H9 (cell line): Measurements from ENCODE around the gene OR6B2. TPM values are rescaled to one million over a fixed set of nuclear protein-coding genes. Genes with fewer than 3 reads are reported as not detected.

Experiments
- DNase-seq: peaks from one replicate; pipeline ENCODE4 v3.0.0-alpha.2; 2017
- H2AFZ ChIP-seq: one replicate; pipeline ENCODE4 v1.6.1; 2013; ENCODE audit warnings: mild to moderate bottlenecking, low read length, control low read depth, moderate library complexity
- H2AK5ac ChIP-seq: 2 replicates; pipeline ENCODE4 v1.6.1; 2013; ENCODE audit warnings: low read length, control low read depth, mixed read lengths; ENCODE audit not compliant: insufficient read length
- H2BK120ac ChIP-seq: one replicate; pipeline ENCODE4 v1.6.1; 2013; ENCODE audit warnings: low read depth, mild to moderate bottlenecking, low read length, control low read depth, inconsistent platforms; ENCODE audit not compliant: poor library complexity, severe bottlenecking
- H2BK12ac ChIP-seq: 2 replicates; pipeline ENCODE4 v1.6.1; 2013; ENCODE audit warnings: low read length, control low read depth, mixed read lengths, low read depth; ENCODE audit not compliant: insufficient read length
- H2BK15ac ChIP-seq: 2 replicates; pipeline ENCODE4 v1.6.1; 2013; ENCODE audit warnings: low read depth, low read length, control low read depth
- H2BK20ac ChIP-seq: one replicate; pipeline ENCODE4 v1.6.1; 2013; ENCODE audit warnings: low read depth, mild to moderate bottlenecking, low read length, control low read depth, inconsistent platforms; ENCODE audit not compliant: poor library complexity, severe bottlenecking
- H2BK5ac ChIP-seq: 2 replicates; pipeline ENCODE4 v1.6.1; 2013; ENCODE audit warnings: low read length, control low read depth, mixed read lengths; ENCODE audit not compliant: insufficient read length
- H3K14ac ChIP-seq: 2 replicates; pipeline ENCODE4 v1.6.1; 2013; ENCODE audit warnings: low read length, control low read depth; ENCODE audit not compliant: insufficient read depth
- H3K18ac ChIP-seq: 2 replicates; pipeline ENCODE4 v1.6.1; 2013; ENCODE audit warnings: low read depth, mild to moderate bottlenecking, mixed read lengths, low read length, control low read depth; ENCODE audit not compliant: insufficient read length
- H3K23ac ChIP-seq: 2 replicates; pipeline ENCODE4 v1.6.1; 2013; ENCODE audit warnings: low read length, control low read depth, mixed read lengths, low read depth; ENCODE audit not compliant: insufficient read length
- H3K23me2 ChIP-seq: 2 replicates; pipeline ENCODE4 v1.6.1; 2013; ENCODE audit warnings: low read depth, mild to moderate bottlenecking, mixed read lengths, low read length, control low read depth; ENCODE audit not compliant: insufficient read length, poor library complexity, severe bottlenecking
- H3K27ac ChIP-seq: 2 replicates; pipeline ENCODE4 v1.5.1; 2013; ENCODE audit warnings: low read length, control low read depth, mixed read lengths, low read depth; ENCODE audit not compliant: insufficient read length
- H3K27me3 ChIP-seq: 2 replicates; pipeline ENCODE4 v1.6.1; 2013; ENCODE audit warnings: low read length, control low read depth, inconsistent platforms; ENCODE audit not compliant: insufficient read depth
- H3K4ac ChIP-seq: 2 replicates; pipeline ENCODE4 v1.6.1; 2013; ENCODE audit warnings: low read depth, mild to moderate bottlenecking, control low read depth, inconsistent platforms, low read length, moderate library complexity
- H3K4me1 ChIP-seq: 2 replicates; pipeline ENCODE4 v1.6.1; 2013; ENCODE audit warnings: low read length, control low read depth, inconsistent platforms; ENCODE audit not compliant: insufficient read depth
- H3K4me2 ChIP-seq: 2 replicates; pipeline ENCODE4 v1.6.1; 2013; ENCODE audit warnings: low read length, control low read depth, mixed read lengths; ENCODE audit not compliant: insufficient read length, insufficient read depth
- H3K56ac ChIP-seq: 2 replicates; pipeline ENCODE4 v1.6.1; 2013; ENCODE audit warnings: low read depth, mild to moderate bottlenecking, mixed read lengths, low read length, control low read depth; ENCODE audit not compliant: insufficient read length
- H3K79me1 ChIP-seq: 2 replicates; pipeline ENCODE4 v1.6.1; 2013; ENCODE audit warnings: low read depth, mild to moderate bottlenecking, moderate library complexity, low read length, control low read depth, inconsistent platforms; ENCODE audit not compliant: insufficient read depth, poor library complexity, severe bottlenecking
- H3K79me2 ChIP-seq: 2 replicates; pipeline ENCODE4 v1.6.1; 2013; ENCODE audit warnings: low read length, control low read depth, inconsistent platforms; ENCODE audit not compliant: insufficient read depth
- H3K9ac ChIP-seq: 2 replicates; pipeline ENCODE4 v1.6.1; 2013; ENCODE audit warnings: low read length, control low read depth, mixed read lengths; ENCODE audit not compliant: insufficient read length; ENCODE audit errors: extremely low read depth
- H3K9me3 ChIP-seq: one replicate; pipeline ENCODE4 v1.6.1; 2013; ENCODE audit warnings: low read depth, low read length, inconsistent platforms; ENCODE audit not compliant: control insufficient read depth
- H3T11ph ChIP-seq: one replicate; pipeline ENCODE4 v1.6.1; 2013; ENCODE audit warnings: mild to moderate bottlenecking, low read length, control low read depth, inconsistent platforms
- H4K20me1 ChIP-seq: one replicate; pipeline ENCODE4 v1.6.1; 2013; ENCODE audit not compliant: control insufficient read depth, insufficient read length, insufficient read depth
- H4K5ac ChIP-seq: 2 replicates; pipeline ENCODE4 v1.6.1; 2013; ENCODE audit warnings: low read depth, mild to moderate bottlenecking, mixed read lengths, low read length, control low read depth; ENCODE audit not compliant: insufficient read length
- H4K8ac ChIP-seq: replicated peaks from 2 replicates; pipeline ENCODE4 v1.6.1; 2013; ENCODE audit warnings: low read length, control low read depth, mixed read lengths, low read depth; ENCODE audit not compliant: insufficient read length
- H4K91ac ChIP-seq: 2 replicates; pipeline ENCODE4 v1.6.1; 2013; ENCODE audit warnings: low read depth, mild to moderate bottlenecking, moderate library complexity, mixed read lengths, low read length, control low read depth; ENCODE audit not compliant: insufficient read length
- H3K27ac Mint-ChIP-seq, 3 experiments: 2 replicates in 2 of 3; 3 replicates in 1 of 3; pipeline ENCODE4 v1.8.0; 2020 to 2021; ENCODE audit warnings: mixed read lengths in 3 of 3, mild to moderate bottlenecking in 1 of 3, moderate library complexity in 1 of 3
- H3K27me3 Mint-ChIP-seq: 2 replicates; pipeline ENCODE4 v1.8.0; 2021; ENCODE audit warnings: low read depth, mild to moderate bottlenecking, moderate library complexity, mixed read lengths
- H3K36me3 Mint-ChIP-seq, 3 experiments: 2 replicates in 2 of 3; 3 replicates in 1 of 3; pipeline ENCODE4 v1.8.0; 2020 to 2021; ENCODE audit warnings: low read depth in 3 of 3, mixed read lengths in 3 of 3; ENCODE audit not compliant: insufficient read depth in 1 of 3
- H3K4me1 Mint-ChIP-seq, 2 experiments: 2 replicates each; pipeline ENCODE4 v1.8.0; 2020; ENCODE audit warnings: mixed read lengths in 2 of 2
- H3K4me3 Mint-ChIP-seq, 2 experiments: 2 replicates in 1 of 2; 3 replicates in 1 of 2; pipeline ENCODE4 v1.8.0; 2020 to 2021; ENCODE audit warnings: mild to moderate bottlenecking in 2 of 2, mixed read lengths in 2 of 2, moderate library complexity in 1 of 2
- H3K9me3 Mint-ChIP-seq, 2 experiments: 2 replicates in 1 of 2; 3 replicates in 1 of 2; pipeline ENCODE4 v1.8.0; 2020; ENCODE audit warnings: mild to moderate bottlenecking in 2 of 2, mixed read lengths in 2 of 2, moderate library complexity in 1 of 2
- CTCF ChIP-seq: fragments of 200-600 bp; sonication (generic); conservative IDR thresholded peaks from 3 replicates; pipeline ENCODE4 v1.8.0; 2021; ENCODE audit warnings: antibody characterized with exemption, mild to moderate bottlenecking
- WGBS: extraction: QIAGEN DNeasy Blood & Tissue Kit; methylation state at CpG from one replicate; pipeline ENCODE4 v1.1.7; 2013; ENCODE audit warnings: missing lambda C conversion rate, low lambda C conversion rate, mixed read lengths; ENCODE audit not compliant: insufficient read length; ENCODE audit errors: extremely low coverage; 5-methylcytosine and 5-hydroxymethylcytosine counted together
- total RNA-seq: library from RNA; stranded (reverse); gene quantifications from 2 replicates; pipeline ENCODE4 v1.2.1, GENCODE V29; 2021

Gene OR6B2
- total RNA-seq, 1 experiment from 2014 or later = not detected

DNA sequence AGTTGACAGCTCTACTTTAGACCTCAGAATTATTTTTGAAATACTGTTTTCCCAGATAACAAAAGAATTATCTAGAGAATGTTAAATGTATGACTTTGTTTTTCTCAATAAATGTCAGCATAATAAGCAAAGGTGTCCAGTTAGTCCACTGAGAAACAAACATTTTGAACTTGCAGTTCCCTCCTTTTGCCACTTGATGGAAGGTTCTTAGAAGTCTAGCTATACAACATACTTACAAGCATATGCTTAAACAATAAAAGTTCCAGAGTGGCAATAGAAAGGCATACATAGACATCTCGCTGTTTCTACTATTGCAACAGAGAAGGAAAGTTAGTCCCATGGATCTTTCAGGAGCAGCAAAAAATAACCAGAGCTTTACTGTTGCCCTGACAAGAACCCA is 16.9 kb downstream of the OR6B2 start:
- Histone ChIP-seq H3K56ac (no peak overlapping the region), H3K9ac (no peak overlapping the region), H3K79me2 (no peaks in the 10 kb centered on the region), H2BK15ac (no peak overlapping the region), H2BK20ac (no peak overlapping the region), H3K4ac (no peak overlapping the region), H4K5ac (no peak overlapping the region), H3K14ac (no peak overlapping the region), H3K4me2 (no peak overlapping the region), H3K18ac (no peak overlapping the region), H4K91ac (no peak overlapping the region), H2AK5ac (no peak overlapping the region), H3K27ac (no peak overlapping the region), H3K4me1 (no peaks in the 10 kb centered on the region), H3K79me1 (peaks cover 3% of the 10 kb centered on the region), H2BK12ac (no peak overlapping the region), H2BK5ac (no peak overlapping the region), H4K20me1 (no peaks in the 10 kb centered on the region), H2AFZ (no peak overlapping the region), H3K27me3 (no peaks in the 10 kb centered on the region), H3T11ph (no peak overlapping the region), H3K9me3 (no peaks in the 10 kb centered on the region), H4K8ac (no peak overlapping the region), H2BK120ac (no peak overlapping the region), H3K23ac (no peak overlapping the region), H3K23me2 (no peaks in the 10 kb centered on the region)
- Mint-ChIP-seq H3K27me3 (no peaks in the 10 kb centered on the region), H3K4me1 (no peaks in the 10 kb centered on the region), H3K27ac (no peak overlapping the region), H3K4me3 (no peak overlapping the region), H3K36me3 (peaks cover 25 to 78% (median 60%) of the 10 kb centered on the region in 3 experiments), H3K9me3 (no peaks in the 10 kb centered on the region)
- WGBS = no CpG with 5 or more reads among the region's 1 CpG
- DNase-seq = no peak
- peak; percentile 37; the same call in 1 of the 3 replicates for TF ChIP-seq CTCF
